Muscle layer of colon (tissue), 2 donors: ENCODE results near the gene NECAB2.

Experiments
- H3K27ac ChIP-seq: one replicate; pipeline ENCODE4 v1.7.0; 2013; ENCODE audit warnings: low read depth, mild to moderate bottlenecking, low read length, moderate library complexity
- H3K27me3 ChIP-seq, 2 donors: one replicate each; pipeline ENCODE4 v1.7.0; 2013; ENCODE audit warnings: low read length in 2 of 2, mild to moderate bottlenecking in 2 of 2; ENCODE audit not compliant: insufficient read depth in 2 of 2, control insufficient read depth in 1 of 2
- H3K36me3 ChIP-seq: one replicate; pipeline ENCODE4 v1.7.0; 2013; ENCODE audit warnings: mild to moderate bottlenecking, low read length; ENCODE audit not compliant: insufficient read depth
- H3K4me1 ChIP-seq: one replicate; pipeline ENCODE4 v1.7.0; 2013; ENCODE audit warnings: mild to moderate bottlenecking, low read length; ENCODE audit not compliant: insufficient read depth
- H3K4me3 ChIP-seq, 2 donors: one replicate each; pipeline ENCODE4 v1.7.0; 2013; ENCODE audit warnings: low read length in 2 of 2, low read depth in 1 of 2, mild to moderate bottlenecking in 1 of 2, moderate library complexity in 1 of 2
- H3K9ac ChIP-seq: one replicate; pipeline ENCODE4 v1.7.0; 2013; ENCODE audit warnings: low read length
- H3K9me3 ChIP-seq: one replicate; pipeline ENCODE4 v1.7.0; 2013; ENCODE audit warnings: mild to moderate bottlenecking, low read length
- donor health status: abdominal sarcoma.
- donor health status: Adenocarcinoma of cecum.

The NECAB2 gene

GRCh38 chr16:83989300-83989699 lies 21.3 kb downstream of the NECAB2 start:
- no peaks in the 10 kb centered on the region for H3K9me3 ChIP-seq
- no peaks in the 10 kb centered on the region for H3K4me1 ChIP-seq
- H3K27ac ChIP-seq, result no peak overlapping the region
- H3K9ac ChIP-seq, result no peak overlapping the region
- peaks cover 0 to 7% of the 10 kb centered on the region in 2 donors for H3K27me3 ChIP-seq
- no peak overlapping the region for H3K4me3 ChIP-seq
- no peaks in the 10 kb centered on the region for H3K36me3 ChIP-seq

GRCh38 chr16:83990492-83990891 lies 22.4 kb downstream of the NECAB2 start:
- H3K36me3 ChIP-seq, result no peaks in the 10 kb centered on the region
- no peaks in the 10 kb centered on the region for H3K4me1 ChIP-seq
- no peaks in the 10 kb centered on the region for H3K9me3 ChIP-seq
- H3K27me3 ChIP-seq, result peaks cover 0 to 8% of the 10 kb centered on the region in 2 donors
- no peak overlapping the region for H3K27ac ChIP-seq
- H3K4me3 ChIP-seq, result no peak overlapping the region
- H3K9ac ChIP-seq, result no peak overlapping the region

- H3K9ac ChIP-seq, result no peak overlapping the region
- H3K27me3 ChIP-seq, result peaks cover 0 to 28% of the 10 kb centered on the region in 2 donors
- H3K27ac ChIP-seq, result no peak overlapping the region
- no peaks in the 10 kb centered on the region for H3K4me1 ChIP-seq
- no peaks in the 10 kb centered on the region for H3K9me3 ChIP-seq
- no peak overlapping the region for H3K4me3 ChIP-seq
- H3K36me3 ChIP-seq, result no peaks in the 10 kb centered on the region
Measured at GRCh38 chr16:83992624-83993023, 24.6 kb downstream of the NECAB2 start.

GRCh38 chr16:83994087-83994486 lies 26.0 kb downstream of the NECAB2 start:
- Histone ChIP-seq H3K27me3 (peaks cover 0 to 35% of the 10 kb centered on the region in 2 donors), H3K9ac (no peak overlapping the region), H3K36me3 (no peaks in the 10 kb centered on the region), H3K4me3 (no peak overlapping the region), H3K4me1 (no peaks in the 10 kb centered on the region), H3K9me3 (no peaks in the 10 kb centered on the region), H3K27ac (no peak overlapping the region)

GRCh38 chr16:83994703-83995102 lies 26.7 kb downstream of the NECAB2 start:
- H3K9me3 ChIP-seq, result no peaks in the 10 kb centered on the region
- no peak overlapping the region for H3K4me3 ChIP-seq
- H3K36me3 ChIP-seq, result no peaks in the 10 kb centered on the region
- no peak overlapping the region for H3K27ac ChIP-seq
- H3K4me1 ChIP-seq, result no peaks in the 10 kb centered on the region
- peaks cover 0 to 41% of the 10 kb centered on the region in 2 donors for H3K27me3 ChIP-seq
- H3K9ac ChIP-seq, result no peak overlapping the region

GRCh38 chr16:83995754-83996153 lies 27.7 kb downstream of the NECAB2 start:
- no peak overlapping the region for H3K4me3 ChIP-seq
- no peaks in the 10 kb centered on the region for H3K36me3 ChIP-seq
- H3K27ac ChIP-seq, result no peak overlapping the region
- H3K27me3 ChIP-seq, result peaks cover 0 to 34% of the 10 kb centered on the region in 2 donors
- H3K9ac ChIP-seq, result no peak overlapping the region
- no peaks in the 10 kb centered on the region for H3K9me3 ChIP-seq
- H3K4me1 ChIP-seq, result no peaks in the 10 kb centered on the region

- no peaks in the 10 kb centered on the region for H3K36me3 ChIP-seq
- H3K4me3 ChIP-seq, result no peak overlapping the region
- no peaks in the 10 kb centered on the region for H3K9me3 ChIP-seq
- peaks cover 0 to 34% of the 10 kb centered on the region in 2 donors for H3K27me3 ChIP-seq
- no peak overlapping the region for H3K27ac ChIP-seq
- no peaks in the 10 kb centered on the region for H3K4me1 ChIP-seq
- H3K9ac ChIP-seq, result no peak overlapping the region
Measured at GRCh38 chr16:83996481-83997252, 28.6 kb downstream of the NECAB2 start.

GRCh38 chr16:83998091-83998490 lies 30.0 kb downstream of the NECAB2 start:
- no peaks in the 10 kb centered on the region for H3K9me3 ChIP-seq
- H3K27ac ChIP-seq, result no peak overlapping the region
- peaks cover 0 to 34% of the 10 kb centered on the region in 2 donors for H3K27me3 ChIP-seq
- H3K4me3 ChIP-seq, result no peak overlapping the region
- H3K36me3 ChIP-seq, result no peaks in the 10 kb centered on the region
- H3K4me1 ChIP-seq, result no peaks in the 10 kb centered on the region
- H3K9ac ChIP-seq, result no peak overlapping the region

GRCh38 chr16:84000989-84001642 lies 33.1 kb downstream of the NECAB2 start:
- H3K9me3 ChIP-seq, result no peaks in the 10 kb centered on the region
- H3K4me1 ChIP-seq, result no peaks in the 10 kb centered on the region
- no peak overlapping the region for H3K27ac ChIP-seq
- no peaks in the 10 kb centered on the region for H3K36me3 ChIP-seq
- peaks cover 0 to 27% of the 10 kb centered on the region in 2 donors for H3K27me3 ChIP-seq
- H3K9ac ChIP-seq, result no peak overlapping the region
- H3K4me3 ChIP-seq, result no peak overlapping the region

- Histone ChIP-seq H3K9ac (no peak overlapping the region), H3K27me3 (peaks cover 0 to 21% of the 10 kb centered on the region in 2 donors), H3K9me3 (no peaks in the 10 kb centered on the region), H3K4me1 (no peaks in the 10 kb centered on the region), H3K27ac (no peak overlapping the region), H3K36me3 (no peaks in the 10 kb centered on the region), H3K4me3 (no peak overlapping the region)
Measured at GRCh38 chr16:84001726-84002125, 33.7 kb downstream of the NECAB2 start.

GRCh38 chr16:84003038-84003437 lies 35.0 kb downstream of the NECAB2 start:
- no peaks in the 10 kb centered on the region for H3K36me3 ChIP-seq
- no peaks in the 10 kb centered on the region for H3K4me1 ChIP-seq
- no peaks in the 10 kb centered on the region for H3K9me3 ChIP-seq
- peaks cover 0 to 13% of the 10 kb centered on the region in 2 donors for H3K27me3 ChIP-seq
- no peak overlapping the region for H3K4me3 ChIP-seq
- H3K27ac ChIP-seq, result no peak overlapping the region
- no peak overlapping the region for H3K9ac ChIP-seq
